Fibroblast of villous mesenchyme (primary cell): Measurements from ENCODE around the gene FPR2. TPM values are rescaled to one million over a fixed set of nuclear protein-coding genes. Genes with fewer than 3 reads are reported as not detected.
"Not testable (repeated sequence)": the region's sequence is repeated elsewhere in the genome, so short reads cannot be mapped to it uniquely, and the experiment has no call there.

Source experiments
- DNase-seq: peaks from one replicate; pipeline ENCODE4 v3.0.0-alpha.2; 2010; ENCODE audit warnings: low read depth
- H3K4me3 ChIP-seq: 2 replicates; pipeline ENCODE4 v1.5.1; 2011; ENCODE audit warnings: low read depth, mild to moderate bottlenecking, low read length
- CTCF ChIP-seq: IDR thresholded peaks from 2 replicates; pipeline ENCODE4 v1.5.1; 2012; ENCODE audit warnings: low read depth, mild to moderate bottlenecking, low read length; ENCODE audit not compliant: insufficient read depth
- total RNA-seq: library from RNA; depleted of rRNA; stranded (reverse); fragments of >200 nt; gene quantifications from 2 replicates; pipeline ENCODE4 v1.2.3, GENCODE V29; 2012

Gene FPR2
- total RNA-seq, 1 donor: not detected

- DNase-seq: no peak
- no peak overlapping the region for H3K4me3 ChIP-seq
- no peak for TF ChIP-seq CTCF
Measured at GRCh38 chr19:51729781-51730180, 31.2 kb upstream of the FPR2 start.

DNA sequence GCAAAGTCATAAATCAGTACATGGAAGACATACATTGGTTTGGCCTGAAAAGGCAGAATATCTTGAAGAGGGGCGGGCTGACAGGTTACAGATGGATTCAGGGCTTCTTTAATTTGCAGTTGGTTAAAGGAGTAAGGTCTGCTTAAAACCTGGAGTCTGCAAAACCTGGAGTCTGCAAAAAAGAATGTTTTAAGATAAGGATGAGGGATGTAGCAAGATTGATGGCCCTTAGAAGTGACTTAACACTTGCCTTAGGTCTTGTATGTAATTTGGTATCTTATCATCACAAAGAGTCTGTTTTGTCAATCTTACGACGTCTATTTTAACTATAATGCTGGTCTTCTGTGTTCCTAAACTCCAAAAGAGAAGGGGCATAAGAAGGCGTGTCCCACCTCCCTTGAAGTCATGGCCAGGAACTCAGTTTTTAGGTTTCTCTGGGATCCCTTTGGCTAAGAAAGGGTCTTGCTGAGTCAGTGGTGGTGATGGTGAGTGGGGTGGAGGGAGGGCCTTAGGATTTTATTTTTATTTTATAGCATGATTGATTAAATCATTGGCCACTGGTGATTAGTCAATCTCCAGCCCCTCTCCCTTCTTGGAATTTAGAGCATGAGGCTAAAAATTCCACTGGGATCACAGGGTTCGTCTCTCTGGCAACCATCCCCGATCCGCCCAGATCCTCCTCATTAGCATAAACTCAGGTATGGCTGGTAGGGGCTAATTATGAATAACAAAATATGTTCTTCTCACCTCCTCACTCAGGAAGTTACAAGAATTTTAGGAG, 27.0 kb upstream of the FPR2 start:
- no peak for TF ChIP-seq CTCF
- no peak for DNase-seq
- H3K4me3 ChIP-seq: no peak overlapping the region

- DNase-seq: peak; percentile 98
- H3K4me3 ChIP-seq: no peak overlapping the region
- TF ChIP-seq CTCF: no peak
Measured at GRCh38 chr19:51735759-51736449, 25.1 kb upstream of the FPR2 start.

DNA sequence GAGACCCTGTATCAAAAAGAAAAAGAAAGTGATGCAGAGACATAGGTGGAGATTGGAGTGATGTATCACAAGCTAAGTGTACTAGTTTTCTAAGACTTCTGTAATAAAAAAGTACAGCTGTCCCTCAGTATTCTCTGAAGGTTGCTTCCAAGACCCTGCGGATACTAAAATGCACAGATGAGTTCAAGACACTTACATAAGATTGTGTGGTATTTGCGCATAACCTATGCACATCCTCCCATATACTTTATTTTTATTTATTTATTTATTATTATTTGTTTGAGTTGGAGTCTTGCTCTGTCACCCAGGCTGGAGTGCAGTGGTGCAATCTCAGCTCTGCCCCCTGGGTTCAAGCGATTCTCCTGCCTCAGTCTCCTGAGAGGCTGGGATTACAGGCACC, 23.6 kb upstream of the FPR2 start:
- DNase-seq: no peak
- H3K4me3 ChIP-seq: no peak overlapping the region
- TF ChIP-seq CTCF: no peak

DNA sequence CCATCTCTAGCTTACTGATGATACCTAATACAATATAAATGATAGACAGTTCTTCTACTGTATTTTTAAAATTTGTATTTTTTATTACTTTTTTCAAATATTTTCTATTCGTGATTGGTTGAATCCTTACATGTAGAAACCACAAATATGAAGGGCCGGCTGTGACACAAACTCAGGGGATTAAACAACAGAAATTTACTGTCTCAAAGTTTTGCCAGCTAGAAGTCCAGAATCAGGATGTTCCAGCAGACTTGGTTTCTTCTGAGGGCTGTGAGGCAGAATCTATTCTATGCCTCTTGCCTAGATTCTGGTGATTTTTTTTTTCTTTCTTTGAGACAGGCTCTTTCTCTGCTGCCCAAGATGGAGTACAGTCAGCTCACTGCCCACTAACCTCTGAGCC, 23.1 kb upstream of the FPR2 start:
- H3K4me3 ChIP-seq: no peak overlapping the region
- peak; percentile 55 for DNase-seq
- no peak for TF ChIP-seq CTCF

- not testable (repeated sequence) for H3K4me3 ChIP-seq
Measured at GRCh38 chr19:51738523-51738922, 22.5 kb upstream of the FPR2 start.

GRCh38 chr19:51739466-51740213, 21.3 kb upstream of the FPR2 start:
- no peak for DNase-seq
- H3K4me3 ChIP-seq: no peak overlapping the region
- no peak for TF ChIP-seq CTCF

More at GRCh38 chr19:51738523-51738922, 22.5 kb upstream of the FPR2 start:
- not testable (repeated sequence) for DNase-seq
